COLO668 (cell line): Measurements from ENCODE around the gene TRIM14.

Source experiments
- DNase-seq: peaks from one replicate; lab custom pipeline; 2025; ENCODE audit not compliant: unreplicated experiment; lab: John Stamatoyannopoulos, UW

TRIM14 gene

GRCh38 chr9:98118640-98119601, at the start of gene TRIM14:
Gene TRIM14 (minus strand): TSS chr9:98119222. CDS start chr9:98119188, 34 bp downstream.
- peak; percentile 86 for DNase-seq

- DNase-seq, result no peak
These were observed 49.2 kb upstream of the TRIM14 start for GRCh38 chr9:98168153-98168780.

GRCh38 chr9:98164912-98165311, 45.9 kb upstream of the TRIM14 start:
- no peak for DNase-seq

DNA sequence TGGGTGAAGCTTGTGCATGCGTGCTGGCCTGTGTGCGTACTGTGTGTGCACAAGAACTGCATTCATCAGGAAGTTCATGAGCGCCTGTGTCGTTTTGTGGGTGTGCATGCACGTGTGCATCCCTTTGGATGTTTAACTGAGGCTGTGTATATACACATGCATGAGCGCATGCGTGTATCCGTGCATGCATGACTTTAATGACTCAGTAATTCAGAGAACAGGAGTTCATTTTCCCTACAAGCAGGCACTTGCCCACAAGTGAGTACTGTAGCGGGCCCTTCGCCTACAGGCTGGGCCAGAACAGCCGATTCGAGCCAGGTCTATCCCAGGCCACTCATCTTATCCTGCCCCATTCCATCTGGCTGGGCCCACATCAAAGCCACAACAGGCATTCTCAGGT, 43.6 kb upstream of the TRIM14 start:
- no peak for DNase-seq

DNA sequence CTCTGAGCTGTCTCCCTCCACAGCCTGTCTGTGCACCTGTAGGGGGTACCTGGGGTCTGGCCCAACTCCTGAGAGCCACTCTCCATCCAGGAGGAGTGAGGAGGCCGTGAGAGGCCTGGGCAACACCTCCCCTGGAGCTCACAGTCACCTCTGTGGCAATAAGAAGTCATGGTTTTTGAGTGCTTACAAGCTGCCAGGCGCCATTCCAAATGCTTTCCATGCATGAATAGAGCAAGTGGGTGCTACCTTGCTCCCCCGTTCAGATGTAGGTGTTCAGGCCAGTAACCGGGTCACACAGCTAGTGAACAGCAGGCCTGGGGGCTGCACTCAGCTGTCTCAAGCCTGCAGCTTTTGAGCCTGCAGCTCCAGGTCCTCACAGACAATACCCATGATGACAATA, 42.8 kb upstream of the TRIM14 start:
- no peak for DNase-seq

DNA sequence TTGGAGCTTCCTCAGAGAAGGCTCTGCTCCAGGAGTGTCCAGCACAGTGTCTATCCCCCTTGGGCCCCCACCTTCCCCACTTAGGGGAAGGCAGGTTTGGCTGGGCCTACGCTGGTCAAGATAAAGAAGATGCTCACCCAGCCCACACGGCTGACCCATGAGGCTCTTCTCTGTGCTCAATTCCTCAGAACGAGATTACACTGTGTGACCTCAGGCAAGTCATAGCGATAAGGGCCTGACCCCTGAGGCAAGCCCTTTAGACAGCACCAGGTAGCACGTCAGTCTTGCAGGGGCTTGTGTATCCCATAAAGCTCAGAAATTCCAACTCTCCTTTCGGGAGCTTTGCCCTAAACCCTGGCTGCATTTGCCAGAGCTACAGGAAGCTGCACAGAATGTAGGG, 40.8 kb upstream of the TRIM14 start:
- no peak for DNase-seq

- DNase-seq, result no peak
These were observed 40.3 kb upstream of the TRIM14 start for GRCh38 chr9:98159301-98159700.

DNA sequence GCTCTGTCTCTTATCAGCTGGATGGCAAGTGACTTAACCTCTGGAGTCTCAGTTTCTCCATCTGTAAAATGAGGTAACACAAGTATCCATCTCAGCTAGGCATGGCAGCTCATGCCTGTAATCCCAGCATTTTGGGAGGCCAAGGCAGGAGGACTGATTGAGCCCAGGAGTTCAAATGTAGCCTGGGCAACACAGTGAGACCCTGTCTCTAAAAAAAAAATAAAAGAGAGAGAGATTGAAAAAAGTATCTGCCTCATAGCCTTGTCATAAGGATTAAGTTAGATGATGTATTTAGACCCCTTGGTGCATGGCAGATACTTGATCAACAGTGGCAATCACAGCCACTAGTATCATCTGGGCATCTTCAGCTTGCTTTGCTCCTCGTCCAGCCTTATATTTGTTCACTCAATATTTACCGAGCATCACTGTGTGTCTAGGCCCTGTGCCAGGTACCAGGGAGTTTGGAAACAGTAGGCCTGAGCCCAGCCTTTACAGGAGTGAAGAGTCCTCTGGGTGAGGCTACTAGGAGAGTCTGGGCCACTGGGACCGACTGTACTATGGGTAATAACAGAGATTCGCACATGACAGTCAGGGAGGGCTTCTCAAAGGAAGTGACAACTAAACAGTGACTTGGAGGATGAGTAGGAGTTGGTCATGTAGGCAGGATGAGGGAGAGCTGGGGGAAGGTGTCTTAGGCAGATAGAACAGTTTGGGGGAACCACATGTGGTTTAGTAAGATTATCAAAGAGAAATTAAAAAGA, 39.2 kb upstream of the TRIM14 start:
- peak; percentile 63 for DNase-seq

DNA sequence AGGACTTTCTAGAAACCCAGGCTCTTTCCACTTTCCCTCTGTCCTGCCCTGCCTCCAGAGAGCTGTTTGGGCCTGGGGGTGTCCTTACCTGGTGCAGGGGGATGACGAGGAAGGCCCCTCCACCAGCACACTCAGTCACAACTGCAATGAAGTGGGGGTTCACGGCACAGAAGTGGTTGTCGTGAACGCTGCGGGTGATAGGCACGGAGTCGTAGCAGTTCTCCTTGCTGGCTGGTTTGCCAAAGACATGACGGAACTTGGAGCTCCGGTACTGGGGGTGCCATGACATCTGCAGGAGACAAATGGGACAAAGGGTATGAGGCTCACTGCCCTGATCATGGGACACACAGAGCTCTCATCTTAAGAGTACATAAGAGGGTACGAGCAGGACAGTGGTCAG, 38.4 kb upstream of the TRIM14 start:
- DNase-seq, result no peak

GRCh38 chr9:98154678-98155077, 35.7 kb upstream of the TRIM14 start:
- no peak for DNase-seq

GRCh38 chr9:98152526-98152925, 33.5 kb upstream of the TRIM14 start:
- no peak for DNase-seq

DNA sequence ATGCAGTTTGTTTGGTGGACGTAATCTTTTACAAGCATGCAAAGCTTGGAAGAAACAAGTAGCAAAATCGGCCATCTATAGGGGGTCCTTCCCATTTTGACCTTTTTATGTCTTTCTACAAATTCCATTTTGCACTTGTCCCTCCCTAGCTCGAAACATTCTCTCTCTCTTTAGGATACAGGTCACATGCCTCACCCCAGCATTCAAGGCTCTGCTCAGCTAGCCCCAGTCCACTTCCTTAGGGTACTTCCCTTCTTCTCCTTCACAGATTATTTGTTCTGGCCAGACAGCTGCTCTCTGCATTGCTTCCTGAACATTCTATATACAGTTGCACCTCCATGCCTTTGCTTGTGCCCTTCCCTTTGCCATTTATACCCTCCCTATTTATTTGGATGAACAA, 31.7 kb upstream of the TRIM14 start:
- no peak for DNase-seq

GRCh38 chr9:98150164-98150563, 31.1 kb upstream of the TRIM14 start:
- DNase-seq, result peak; percentile 30

GRCh38 chr9:98149422-98149821, 30.4 kb upstream of the TRIM14 start:
- DNase-seq, result no peak

DNA sequence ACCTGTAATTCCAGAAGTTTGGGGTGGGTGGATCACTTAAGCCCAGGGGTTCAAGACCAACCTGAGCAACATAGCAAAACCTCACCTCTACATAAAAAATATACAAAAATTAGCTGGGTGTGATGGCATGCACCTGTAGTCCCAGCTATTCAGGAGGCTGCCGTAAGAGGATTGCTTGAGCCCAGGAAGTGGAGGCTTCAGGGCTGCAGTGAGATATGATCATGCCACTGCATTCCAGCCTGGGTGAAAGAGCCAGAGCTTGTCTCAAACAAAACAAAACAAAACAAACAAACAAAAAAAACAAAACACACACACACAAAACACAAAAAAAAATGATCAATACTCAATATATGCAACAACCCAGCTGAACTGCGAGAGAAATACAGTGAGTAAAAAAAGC, 29.5 kb upstream of the TRIM14 start:
- no peak for DNase-seq

- no peak for DNase-seq
These were observed 28.6 kb upstream of the TRIM14 start for GRCh38 chr9:98147582-98147981.

DNA sequence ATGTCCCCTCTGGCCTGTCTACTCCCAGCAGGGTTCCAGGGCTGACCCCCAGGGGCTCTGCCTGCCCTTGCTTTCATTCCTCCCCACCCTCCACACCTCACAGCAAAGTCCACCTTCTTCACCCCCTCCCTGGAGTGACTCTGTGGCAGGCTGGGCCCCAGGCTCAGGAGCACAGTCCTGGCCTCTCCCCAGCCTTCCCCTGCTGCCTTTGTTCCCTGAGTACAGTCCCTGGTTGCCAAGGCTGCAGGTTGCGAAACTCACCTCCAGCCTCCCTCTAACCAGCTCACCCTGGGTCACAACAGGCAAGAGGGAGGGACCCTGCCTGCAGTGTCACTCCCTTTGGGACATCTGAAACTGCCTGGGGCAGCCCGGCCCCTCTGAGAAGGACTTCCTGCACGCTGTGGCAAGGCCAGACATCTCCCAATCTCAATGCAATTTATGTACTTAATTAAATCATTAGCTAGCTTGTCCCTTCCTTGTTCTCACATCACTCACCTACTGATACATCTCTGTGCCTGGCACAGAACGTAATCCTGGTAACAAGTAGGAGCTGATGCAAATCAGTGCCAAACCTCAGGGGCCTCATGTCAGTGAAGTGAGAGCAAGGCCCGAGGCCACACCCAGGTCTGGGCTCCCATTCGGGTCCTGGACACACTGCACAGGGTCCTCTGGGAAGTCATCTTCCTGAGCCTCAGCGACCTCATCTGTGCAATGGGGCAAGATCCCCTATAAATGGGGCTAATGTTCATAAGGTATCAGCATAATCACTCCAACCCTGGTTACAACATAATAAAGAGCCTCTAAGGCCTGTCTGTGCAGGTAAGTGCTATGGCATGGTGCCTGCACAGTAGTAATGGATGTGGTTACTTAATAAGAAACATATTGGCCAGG, 27.3 kb upstream of the TRIM14 start:
- DNase-seq, result peak; percentile 68

DNA sequence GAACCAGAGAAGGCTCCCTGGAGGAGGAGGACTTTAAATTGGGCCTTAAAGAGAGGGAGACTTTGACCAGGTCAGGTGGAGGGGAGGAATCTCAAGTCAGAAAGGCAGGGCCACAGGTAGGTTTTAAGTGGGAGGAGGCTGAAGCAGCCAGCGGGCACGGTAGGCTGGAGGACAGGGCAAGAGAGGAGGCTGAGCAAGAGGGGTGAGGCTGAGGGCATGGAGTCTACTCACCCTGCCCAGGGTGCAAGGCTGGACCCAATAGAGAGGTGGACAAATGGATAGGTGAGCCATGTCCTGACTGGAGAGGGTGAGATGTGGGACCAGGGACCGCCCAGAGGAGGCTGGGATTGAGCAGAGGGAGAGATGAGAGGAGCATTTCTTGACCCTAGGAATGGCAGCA, 25.6 kb upstream of the TRIM14 start:
- DNase-seq, result no peak

DNA sequence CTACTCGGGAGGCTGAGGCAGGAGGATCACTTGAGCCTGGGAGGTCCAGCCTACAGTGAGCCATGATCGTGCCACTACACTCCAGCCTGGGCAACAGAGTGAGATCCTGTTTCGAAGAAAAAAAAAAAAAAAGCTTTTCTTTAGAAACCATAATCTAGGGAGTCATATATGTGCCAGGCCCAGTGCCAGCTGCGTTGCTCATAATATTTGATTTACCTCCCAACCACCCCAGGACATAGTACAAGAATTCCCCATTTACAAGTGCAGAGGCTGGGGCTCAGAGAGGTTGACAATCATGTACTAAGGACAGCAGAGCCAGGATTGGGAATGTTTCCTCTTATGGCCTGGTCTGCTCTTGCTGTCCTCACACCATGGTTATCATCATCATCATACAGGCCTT, 25.1 kb upstream of the TRIM14 start:
- no peak for DNase-seq

DNA sequence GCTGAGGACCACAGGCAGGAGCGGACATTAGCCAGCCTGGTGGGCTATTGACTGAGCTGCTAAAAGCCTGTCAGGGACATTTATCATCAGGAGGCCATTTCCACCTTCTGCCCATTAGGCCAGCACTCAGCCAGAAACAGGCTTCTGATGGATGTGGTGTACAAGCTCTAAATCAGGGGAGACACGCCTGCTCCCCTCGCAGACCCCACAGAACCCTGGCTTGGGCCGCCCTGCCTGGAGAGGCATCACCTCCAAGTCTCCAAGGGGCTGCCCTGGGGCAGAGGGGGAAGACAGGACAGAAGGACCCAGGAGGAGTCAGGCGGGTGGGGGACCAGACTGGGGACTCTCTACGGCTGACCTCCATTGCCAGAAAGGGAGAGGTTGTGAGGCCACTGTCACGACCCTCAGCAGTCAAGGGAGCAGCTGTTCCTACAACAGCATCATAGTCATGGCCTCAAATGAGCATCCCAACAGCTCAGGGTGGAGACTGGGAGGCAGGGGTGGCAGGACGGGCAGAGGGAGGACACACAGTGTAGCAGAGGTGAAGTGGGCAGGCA, 24.0 kb upstream of the TRIM14 start:
- no peak for DNase-seq
